ENCODE results near the gene RIIAD1. TPM values are rescaled to one million over a fixed set of nuclear protein-coding genes. Genes with fewer than 3 reads are reported as not detected.

Gene RIIAD1
- total RNA-seq, 1 experiment from 2014 or later, result not detected

DNA sequence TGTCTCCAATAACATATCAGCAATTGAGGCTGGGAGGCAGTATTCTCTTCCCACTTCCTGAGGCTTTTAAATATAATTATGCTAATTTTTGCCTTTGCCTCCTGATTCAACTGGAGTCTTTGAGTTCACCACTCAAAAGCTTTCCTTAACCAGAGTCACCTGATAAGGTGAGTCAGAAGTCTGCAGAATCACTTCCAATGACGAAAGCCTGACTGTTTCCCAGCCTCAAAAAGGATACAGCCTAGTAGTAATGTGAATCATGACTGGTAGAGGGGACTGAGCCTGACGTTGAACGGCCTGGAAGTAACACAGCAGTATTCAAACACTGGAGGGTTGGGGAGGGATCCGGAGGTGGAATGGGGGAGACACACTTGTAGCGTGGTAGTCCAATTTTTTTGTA is 52.4 kb downstream of the RIIAD1 start:
- no peak for ATAC-seq
- CTCF ChIA-PET, result no interaction called here
- no peak overlapping the region for H3K27ac Mint-ChIP-seq
- POLR2A ChIA-PET, result no interaction called here
- peaks cover 35% of the 10 kb centered on the region for H3K36me3 Mint-ChIP-seq
- no peak for TF ChIP-seq TEAD1 (CRISPR knock-in tag; IDR thresholded peaks at IDR 0.05)
- TF ChIP-seq, protein P1, sequence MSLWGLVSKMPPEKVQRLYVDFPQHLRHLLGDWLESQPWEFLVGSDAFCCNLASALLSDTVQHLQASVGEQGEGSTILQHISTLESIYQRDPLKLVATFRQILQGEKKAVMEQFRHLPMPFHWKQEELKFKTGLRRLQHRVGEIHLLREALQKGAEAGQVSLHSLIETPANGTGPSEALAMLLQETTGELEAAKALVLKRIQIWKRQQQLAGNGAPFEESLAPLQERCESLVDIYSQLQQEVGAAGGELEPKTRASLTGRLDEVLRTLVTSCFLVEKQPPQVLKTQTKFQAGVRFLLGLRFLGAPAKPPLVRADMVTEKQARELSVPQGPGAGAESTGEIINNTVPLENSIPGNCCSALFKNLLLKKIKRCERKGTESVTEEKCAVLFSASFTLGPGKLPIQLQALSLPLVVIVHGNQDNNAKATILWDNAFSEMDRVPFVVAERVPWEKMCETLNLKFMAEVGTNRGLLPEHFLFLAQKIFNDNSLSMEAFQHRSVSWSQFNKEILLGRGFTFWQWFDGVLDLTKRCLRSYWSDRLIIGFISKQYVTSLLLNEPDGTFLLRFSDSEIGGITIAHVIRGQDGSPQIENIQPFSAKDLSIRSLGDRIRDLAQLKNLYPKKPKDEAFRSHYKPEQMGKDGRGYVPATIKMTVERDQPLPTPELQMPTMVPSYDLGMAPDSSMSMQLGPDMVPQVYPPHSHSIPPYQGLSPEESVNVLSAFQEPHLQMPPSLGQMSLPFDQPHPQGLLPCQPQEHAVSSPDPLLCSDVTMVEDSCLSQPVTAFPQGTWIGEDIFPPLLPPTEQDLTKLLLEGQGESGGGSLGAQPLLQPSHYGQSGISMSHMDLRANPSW (CRISPR knock-in tag; conservative IDR thresholded peaks at IDR 0.05; ENCODE audit: low read depth), result no peak
- no peak for TF ChIP-seq ZNF425 (CRISPR knock-in tag; conservative IDR thresholded peaks at IDR 0.05)
- TF ChIP-seq SMAD4 (CRISPR knock-in tag; IDR thresholded peaks at IDR 0.05), result no peak
- TF ChIP-seq MXD4 (CRISPR knock-in tag; IDR thresholded peaks at IDR 0.05; ENCODE audit: borderline replicate concordance), result no peak
- TF ChIP-seq NFE2L1 (CRISPR knock-in tag; IDR thresholded peaks at IDR 0.05), result no peak
- TF ChIP-seq, protein P2, sequence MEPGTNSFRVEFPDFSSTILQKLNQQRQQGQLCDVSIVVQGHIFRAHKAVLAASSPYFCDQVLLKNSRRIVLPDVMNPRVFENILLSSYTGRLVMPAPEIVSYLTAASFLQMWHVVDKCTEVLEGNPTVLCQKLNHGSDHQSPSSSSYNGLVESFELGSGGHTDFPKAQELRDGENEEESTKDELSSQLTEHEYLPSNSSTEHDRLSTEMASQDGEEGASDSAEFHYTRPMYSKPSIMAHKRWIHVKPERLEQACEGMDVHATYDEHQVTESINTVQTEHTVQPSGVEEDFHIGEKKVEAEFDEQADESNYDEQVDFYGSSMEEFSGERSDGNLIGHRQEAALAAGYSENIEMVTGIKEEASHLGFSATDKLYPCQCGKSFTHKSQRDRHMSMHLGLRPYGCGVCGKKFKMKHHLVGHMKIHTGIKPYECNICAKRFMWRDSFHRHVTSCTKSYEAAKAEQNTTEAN (CRISPR knock-in tag; IDR thresholded peaks at IDR 0.05), result no peak
- no peak for TF ChIP-seq MAX (CRISPR knock-in tag; IDR thresholded peaks at IDR 0.05)
- TF ChIP-seq ZNF671 (CRISPR knock-in tag; IDR thresholded peaks at IDR 0.05), result no peak
- TF ChIP-seq ETV6 (CRISPR knock-in tag; IDR thresholded peaks at IDR 0.05), result no peak
- TF ChIP-seq, protein P3, sequence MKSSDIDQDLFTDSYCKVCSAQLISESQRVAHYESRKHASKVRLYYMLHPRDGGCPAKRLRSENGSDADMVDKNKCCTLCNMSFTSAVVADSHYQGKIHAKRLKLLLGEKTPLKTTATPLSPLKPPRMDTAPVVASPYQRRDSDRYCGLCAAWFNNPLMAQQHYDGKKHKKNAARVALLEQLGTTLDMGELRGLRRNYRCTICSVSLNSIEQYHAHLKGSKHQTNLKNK (CRISPR knock-in tag; IDR thresholded peaks at IDR 0.05), result no peak
- no peak for TF ChIP-seq GABPB1 (CRISPR knock-in tag; IDR thresholded peaks at IDR 0.05)
- TF ChIP-seq CDX4 (CRISPR knock-in tag; IDR thresholded peaks at IDR 0.05; ENCODE audit: borderline replicate concordance), result no peak
- H3K4me3 Mint-ChIP-seq, result no peak overlapping the region
- no peak for DNase-seq (ENCODE audit: low spot score)
- H3K9me3 Mint-ChIP-seq, result peaks cover 9% of the 10 kb centered on the region
- H3K4me1 Mint-ChIP-seq, result no peaks in the 10 kb centered on the region
- peaks cover 2% of the 10 kb centered on the region; the same call in 1 of the 2 replicates for H3K27me3 Mint-ChIP-seq (ENCODE audit: low read depth)

GRCh38 chr1:151774256-151774922 is 53.1 kb downstream of the RIIAD1 start:
- ChIA-PET POLR2A (interaction anchor here (1.2 kb wide), 1 partner anchor 11 kb away, joined by 5 read pairs; the partner anchor contains the start of gene MRPL9), CTCF (no interaction called here)
- no peak for ATAC-seq
- peaks cover 42% of the 10 kb centered on the region for H3K36me3 Mint-ChIP-seq
- H3K4me3 Mint-ChIP-seq, result no peak overlapping the region
- no peak overlapping the region for H3K27ac Mint-ChIP-seq
- TF ChIP-seq JAZF1 (CRISPR knock-in tag; IDR thresholded peaks at IDR 0.05), result no peak
- no peaks in the 10 kb centered on the region for H3K4me1 Mint-ChIP-seq
- peaks cover 9% of the 10 kb centered on the region for H3K9me3 Mint-ChIP-seq
- no peak for DNase-seq (ENCODE audit: low spot score)
- H3K27me3 Mint-ChIP-seq (ENCODE audit: low read depth), result peaks cover 2% of the 10 kb centered on the region; the same call in 1 of the 2 replicates
